ENCODE results near the gene HES4.
A peak's percentile ranks its signal among the peaks of the same experiment; 100 is the strongest.
"Not testable (repeated sequence)": the region's sequence is repeated elsewhere in the genome, so short reads cannot be mapped to it uniquely, and the experiment has no call there.

HES4 gene

DNA sequence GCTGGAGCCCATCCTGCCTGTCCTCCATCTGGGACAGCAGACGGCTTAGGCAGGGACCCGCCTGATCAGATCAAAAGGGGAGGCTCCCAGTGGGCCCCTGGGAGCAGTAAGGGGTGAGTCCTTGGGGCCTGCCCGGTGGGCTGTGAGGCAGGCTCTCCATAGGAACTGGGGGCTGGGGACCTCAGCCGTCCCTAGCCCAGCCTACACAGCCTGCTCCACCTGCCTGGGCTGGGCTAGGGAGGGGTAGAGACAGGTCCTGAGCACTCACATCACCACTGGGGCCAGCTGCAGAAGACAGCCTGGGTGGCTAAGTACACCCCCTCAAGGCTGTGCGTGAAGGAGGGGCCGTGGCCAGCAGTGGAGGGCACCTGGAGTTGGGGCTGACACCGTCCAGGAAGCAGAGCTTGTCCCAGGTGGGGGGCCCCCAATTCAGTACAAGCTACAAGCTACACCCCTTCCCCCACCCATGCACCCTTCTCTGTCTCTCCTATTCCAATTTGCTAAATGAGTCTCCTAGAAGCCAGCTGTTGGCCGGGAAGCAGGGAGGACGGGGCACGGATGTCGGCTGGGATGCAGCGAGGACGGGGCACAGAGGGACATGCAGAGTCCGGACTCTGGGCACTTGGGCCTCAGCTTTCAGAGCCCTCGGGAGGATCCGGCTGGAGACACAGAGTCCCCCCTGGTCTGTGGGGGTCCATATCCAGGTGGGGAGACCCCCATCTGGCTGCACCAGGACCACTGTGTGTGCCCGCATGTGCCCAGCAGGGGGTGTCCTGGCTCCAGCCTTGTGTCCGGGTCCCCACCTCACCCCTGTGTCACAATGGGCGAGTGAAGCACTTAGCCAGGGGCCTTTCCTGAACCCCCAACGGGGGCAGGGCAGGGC, 15.1 kb upstream of the HES4 start:
- peak; percentile 58 for DNase-seq
- ATAC-seq: no peak
- Mint-ChIP-seq H3K4me1 (peaks cover 42% of the 10 kb centered on the region), H3K27ac (peak overlapping the region; percentile 96), H3K36me3 (ENCODE audit: low read depth) (peaks cover 2% of the 10 kb centered on the region), H3K27me3 (no peaks in the 10 kb centered on the region), H3K9me3 (no peaks in the 10 kb centered on the region), H3K4me3 (peak overlapping the region; percentile 87)

- Mint-ChIP-seq H3K4me1 (peaks cover 43% of the 10 kb centered on the region), H3K36me3 (ENCODE audit: low read depth) (peaks cover 2% of the 10 kb centered on the region), H3K4me3 (peak overlapping the region; percentile 87), H3K27me3 (peaks cover 2% of the 10 kb centered on the region), H3K9me3 (no peaks in the 10 kb centered on the region), H3K27ac (peak overlapping the region; percentile 96)
- peak; percentile 27 for ATAC-seq
- DNase-seq: no peak
Observed at GRCh38 chr1:1013922-1014648, 14.2 kb upstream of the HES4 start.

GRCh38 chr1:1013105-1013921, 13.4 kb upstream of the HES4 start, which contains the start of gene ISG15:
Gene ISG15, plus strand, starts transcription at chr1:1013497. Its CDS starts 77 bp downstream, at chr1:1013574.
- H3K27ac Mint-ChIP-seq: peak within 1 kb of the TSS; percentile 96
- peak within 1 kb of the TSS; percentile 87 for H3K4me3 Mint-ChIP-seq
- no peaks in the 10 kb centered on the region for H3K9me3 Mint-ChIP-seq
- H3K4me1 Mint-ChIP-seq: peaks cover 44% of the 10 kb centered on the region
- peak; percentile 89 for DNase-seq
- peak; percentile 94 for ATAC-seq
- peaks cover 2% of the 10 kb centered on the region for H3K36me3 Mint-ChIP-seq (ENCODE audit: low read depth)
- H3K27me3 Mint-ChIP-seq: peaks cover 6% of the 10 kb centered on the region

DNA sequence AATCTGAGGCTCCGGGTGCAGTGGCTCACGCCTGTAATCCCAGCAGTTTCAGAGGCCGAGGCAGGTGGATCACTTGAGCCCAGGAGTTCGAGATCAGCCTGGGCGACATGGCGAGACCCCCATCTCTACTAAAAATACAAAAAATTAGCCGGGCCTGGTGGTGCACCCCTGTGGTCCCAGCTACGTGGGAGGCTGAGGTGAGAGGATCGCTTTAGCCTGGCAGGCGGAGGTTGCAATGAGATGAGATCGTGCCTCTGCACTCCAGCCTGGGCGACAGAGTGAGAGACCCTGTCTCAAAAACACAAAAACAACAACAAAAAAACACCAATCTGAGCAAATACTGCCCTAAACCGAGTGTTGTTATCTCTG, 12.8 kb upstream of the HES4 start:
- not testable (repeated sequence) for H3K9me3 Mint-ChIP-seq; DNase-seq; H3K36me3 Mint-ChIP-seq (ENCODE audit: low read depth); ATAC-seq
- peak overlapping the region; percentile 96 for H3K27ac Mint-ChIP-seq
- peak overlapping the region; percentile 87 for H3K4me3 Mint-ChIP-seq
- peaks cover 10% of the 10 kb centered on the region for H3K27me3 Mint-ChIP-seq
- peaks cover 44% of the 10 kb centered on the region for H3K4me1 Mint-ChIP-seq

- no peak for DNase-seq
- H3K27ac Mint-ChIP-seq: no peak overlapping the region
- no peak overlapping the region for H3K4me3 Mint-ChIP-seq
Observed at GRCh38 chr1:1011396-1011949, 11.6 kb upstream of the HES4 start.

GRCh38 chr1:1010131-1010530, 10.2 kb upstream of the HES4 start:
- H3K4me3 Mint-ChIP-seq: not testable (repeated sequence)

More at GRCh38 chr1:1011396-1011949, 11.6 kb upstream of the HES4 start:
- Mint-ChIP-seq H3K27me3 (peaks cover 14% of the 10 kb centered on the region), H3K36me3 (ENCODE audit: low read depth) (no peaks in the 10 kb centered on the region), H3K9me3 (no peaks in the 10 kb centered on the region), H3K4me1 (peaks cover 39% of the 10 kb centered on the region)
- ATAC-seq: no peak

DNA sequence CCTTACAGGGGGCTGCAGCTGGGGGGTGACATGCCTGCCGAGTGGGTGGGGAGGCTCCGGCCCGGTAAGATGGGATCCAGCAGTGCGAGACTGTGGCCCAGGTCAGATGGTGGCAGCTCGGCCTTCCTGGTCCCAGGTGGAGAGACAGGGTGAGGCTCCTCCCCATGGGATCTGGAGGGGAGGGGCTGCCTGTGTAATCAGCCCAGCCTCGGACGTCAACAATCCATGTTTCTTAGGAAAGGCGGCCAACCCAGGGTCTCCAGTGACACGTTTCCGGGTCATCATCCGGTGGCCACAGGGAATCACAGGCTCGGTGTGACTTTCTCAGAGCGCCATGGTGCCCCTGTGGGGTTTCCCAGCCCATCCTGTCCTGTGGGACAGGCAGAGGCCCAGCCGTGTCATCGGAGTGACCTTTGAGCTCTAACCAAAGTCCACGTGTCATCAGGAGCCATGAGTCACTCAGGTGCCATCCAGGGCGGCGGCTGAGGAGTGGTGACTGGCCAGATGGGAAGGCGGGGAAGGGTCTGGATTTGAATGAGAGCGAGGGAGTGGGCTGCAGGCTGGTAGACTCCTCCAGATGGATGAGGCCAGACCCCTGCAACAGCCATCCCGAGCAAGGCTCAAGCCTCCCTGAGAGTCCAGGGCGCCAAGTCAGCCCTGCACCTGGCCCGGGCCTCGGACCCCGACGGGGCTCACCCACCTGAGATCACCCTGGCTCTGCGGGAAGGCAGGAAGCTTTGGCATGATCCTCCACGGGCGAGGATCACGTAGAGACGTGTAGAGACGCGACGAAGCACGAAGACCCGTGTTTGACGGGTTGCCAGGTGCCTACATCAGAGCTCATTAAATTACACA, 6.6 kb upstream of the HES4 start:
- Mint-ChIP-seq H3K27ac (no peak overlapping the region), H3K36me3 (ENCODE audit: low read depth) (no peaks in the 10 kb centered on the region), H3K9me3 (no peaks in the 10 kb centered on the region), H3K27me3 (peaks cover 47% of the 10 kb centered on the region), H3K4me1 (peaks cover 17% of the 10 kb centered on the region), H3K4me3 (no peak overlapping the region)
- peak; percentile 12 for ATAC-seq
- DNase-seq: no peak

More at GRCh38 chr1:1010131-1010530, 10.2 kb upstream of the HES4 start:
- H3K9me3 Mint-ChIP-seq; DNase-seq; H3K27ac Mint-ChIP-seq; H3K36me3 Mint-ChIP-seq (ENCODE audit: low read depth); ATAC-seq: not testable (repeated sequence)
- Mint-ChIP-seq H3K27me3 (peaks cover 21% of the 10 kb centered on the region), H3K4me1 (peaks cover 40% of the 10 kb centered on the region)

- no peak for ATAC-seq
- no peak for DNase-seq
- peaks cover 47% of the 10 kb centered on the region for H3K27me3 Mint-ChIP-seq
- no peak overlapping the region for H3K27ac Mint-ChIP-seq
- H3K4me3 Mint-ChIP-seq: no peak overlapping the region
- no peaks in the 10 kb centered on the region for H3K9me3 Mint-ChIP-seq
- H3K4me1 Mint-ChIP-seq: peaks cover 17% of the 10 kb centered on the region
- H3K36me3 Mint-ChIP-seq (ENCODE audit: low read depth): no peaks in the 10 kb centered on the region
Observed at GRCh38 chr1:1005774-1006304, 5.9 kb upstream of the HES4 start.

DNA sequence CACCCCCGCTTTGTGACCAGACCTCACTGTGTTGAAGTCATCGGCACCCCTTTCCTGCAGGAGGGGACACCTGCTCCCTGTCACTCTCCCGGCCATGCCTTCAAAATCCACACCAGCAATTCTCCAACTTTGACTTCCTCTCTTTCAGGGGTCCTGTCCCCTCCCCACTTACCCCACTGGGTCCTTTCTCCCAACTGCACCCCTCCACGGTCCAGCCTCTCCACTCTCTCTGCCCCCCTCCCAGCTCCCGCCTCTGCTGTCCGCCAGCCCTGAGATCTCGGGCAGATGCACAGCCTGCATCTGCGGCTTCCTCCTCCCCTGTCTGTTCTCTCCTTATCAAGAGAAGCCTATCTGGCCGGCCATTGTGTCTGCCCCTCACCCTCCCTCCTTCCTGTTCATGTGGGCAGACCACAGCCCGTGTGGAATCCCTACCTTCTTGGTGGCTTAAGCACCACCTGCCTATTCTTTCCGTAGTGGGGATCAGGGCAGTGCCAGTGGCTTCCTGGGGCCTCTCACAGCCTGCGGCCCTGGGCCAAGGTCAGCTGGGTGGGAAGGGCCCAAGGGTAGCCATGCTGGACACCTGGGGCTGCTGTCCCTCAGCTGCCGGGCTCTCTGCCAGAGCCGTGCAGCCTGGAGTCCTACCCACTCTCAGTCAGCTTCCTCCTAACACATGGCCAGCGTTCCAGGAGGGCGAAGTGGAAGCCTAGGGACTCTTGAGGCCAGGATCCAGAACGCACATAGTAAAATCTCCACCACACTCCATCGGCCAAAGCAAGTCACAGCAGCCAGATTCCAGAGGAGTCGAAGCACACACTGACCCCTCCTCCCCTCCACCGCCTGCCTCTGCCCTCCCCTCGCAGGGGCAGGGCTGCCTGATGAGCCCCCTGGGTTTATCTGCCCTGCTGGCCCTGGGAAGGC, 5.1 kb upstream of the HES4 start:
- DNase-seq (no peak), ATAC-seq (peak; percentile 8)
- Mint-ChIP-seq H3K36me3 (ENCODE audit: low read depth) (no peaks in the 10 kb centered on the region), H3K4me1 (peaks cover 19% of the 10 kb centered on the region), H3K27me3 (peaks cover 50% of the 10 kb centered on the region), H3K9me3 (no peaks in the 10 kb centered on the region), H3K27ac (no peak overlapping the region), H3K4me3 (no peak overlapping the region)

DNA sequence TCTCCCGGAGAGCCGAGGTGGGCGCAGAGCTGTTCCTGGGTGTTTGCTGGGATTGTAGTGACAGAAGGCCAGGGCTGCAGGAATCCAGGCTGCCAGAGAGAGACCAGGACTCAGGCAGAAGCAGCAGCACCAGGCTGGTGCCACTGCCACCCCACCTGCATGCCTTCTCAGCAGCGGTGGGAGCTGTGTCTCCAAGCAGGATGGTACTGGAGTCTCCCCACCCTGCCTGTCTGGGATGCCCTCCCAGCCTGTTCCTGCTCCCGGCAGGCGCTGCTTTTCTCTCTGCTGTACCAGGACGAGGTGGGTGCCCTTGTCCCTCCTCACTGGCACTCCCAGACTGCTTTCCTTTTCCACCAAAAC, 4.5 kb upstream of the HES4 start:
- peaks cover 19% of the 10 kb centered on the region for H3K4me1 Mint-ChIP-seq
- H3K4me3 Mint-ChIP-seq: no peak overlapping the region
- H3K27ac Mint-ChIP-seq: no peak overlapping the region
- H3K9me3 Mint-ChIP-seq: no peaks in the 10 kb centered on the region
- DNase-seq (no peak), ATAC-seq (no peak)
- H3K36me3 Mint-ChIP-seq (ENCODE audit: low read depth): no peaks in the 10 kb centered on the region
- H3K27me3 Mint-ChIP-seq: peaks cover 52% of the 10 kb centered on the region

DNA sequence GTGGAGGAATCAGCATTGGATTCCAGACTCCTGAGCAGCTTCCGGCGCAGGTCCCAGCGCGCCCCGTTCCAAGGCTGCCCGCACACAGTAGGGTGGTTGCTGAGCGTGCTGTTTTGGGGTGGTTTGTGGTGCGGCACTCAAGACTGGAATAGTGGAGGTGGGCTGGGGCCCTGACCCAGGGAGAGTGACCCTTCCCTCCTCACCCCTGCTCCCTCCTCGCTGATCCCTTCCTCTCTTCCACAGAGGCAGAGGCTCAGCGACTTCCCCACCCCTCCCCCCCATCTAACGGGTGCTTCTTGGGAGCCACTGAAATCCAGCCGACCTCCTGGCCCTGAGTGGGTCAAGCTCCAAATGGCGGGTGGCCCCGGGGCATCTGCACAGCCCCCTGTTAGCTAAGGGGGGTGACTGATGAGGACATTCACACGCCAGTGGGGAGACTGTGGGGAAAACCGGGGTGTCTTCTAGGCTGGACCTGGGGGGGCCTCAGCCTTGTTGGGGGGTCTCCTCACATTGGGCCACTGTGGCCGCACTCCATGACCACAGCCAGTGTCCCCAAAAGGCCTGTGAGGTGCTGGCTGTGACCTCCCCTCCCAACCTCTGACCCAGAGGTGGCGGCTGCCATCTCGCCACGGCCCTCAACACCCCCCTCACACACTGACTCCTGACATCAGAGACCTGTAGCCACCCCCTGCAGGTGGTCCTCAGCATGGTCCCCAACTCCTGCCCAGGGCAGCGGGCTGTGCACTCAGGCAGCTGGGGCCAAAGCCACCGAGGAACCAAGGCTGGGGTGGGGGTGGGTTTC, 3.9 kb upstream of the HES4 start:
- H3K4me1 Mint-ChIP-seq: peaks cover 15% of the 10 kb centered on the region
- ATAC-seq (no peak), DNase-seq (no peak)
- H3K27me3 Mint-ChIP-seq: peaks cover 49% of the 10 kb centered on the region
- H3K27ac Mint-ChIP-seq: no peak overlapping the region
- H3K9me3 Mint-ChIP-seq: no peaks in the 10 kb centered on the region
- no peaks in the 10 kb centered on the region for H3K36me3 Mint-ChIP-seq (ENCODE audit: low read depth)
- no peak overlapping the region for H3K4me3 Mint-ChIP-seq
